Stimulated activated CD4-positive, alpha-beta T cell treated with anti-CD3 and anti-CD28 coated beads, Interleukin-4, amount 100 ng/mL, for 4 hours (primary cell): ENCODE measurements around the gene XIRP2.

Experiments
- DNase-seq, 2 experiments: peaks; one replicate each; pipeline ENCODE4 v3.0.0-alpha.2; 2020

XIRP2 gene

DNA sequence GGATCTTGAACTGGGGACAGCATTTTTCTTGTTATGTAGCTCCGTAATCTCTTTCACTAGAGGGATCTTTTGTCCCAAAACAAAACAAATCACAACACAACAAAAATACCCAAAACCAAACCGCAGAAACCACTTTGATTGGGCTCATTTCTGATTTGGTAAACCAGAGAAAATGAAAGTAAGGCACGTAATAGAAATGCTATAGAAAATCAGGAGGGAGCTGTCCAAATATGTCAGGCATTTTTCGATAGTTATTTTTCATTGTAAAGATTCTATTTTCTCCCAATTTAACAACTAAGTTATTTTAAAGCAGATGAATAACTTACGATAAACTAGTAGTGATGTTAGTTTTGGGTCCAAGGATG is 406.5 kb downstream of the XIRP2 start:
- no peak for DNase-seq

DNA sequence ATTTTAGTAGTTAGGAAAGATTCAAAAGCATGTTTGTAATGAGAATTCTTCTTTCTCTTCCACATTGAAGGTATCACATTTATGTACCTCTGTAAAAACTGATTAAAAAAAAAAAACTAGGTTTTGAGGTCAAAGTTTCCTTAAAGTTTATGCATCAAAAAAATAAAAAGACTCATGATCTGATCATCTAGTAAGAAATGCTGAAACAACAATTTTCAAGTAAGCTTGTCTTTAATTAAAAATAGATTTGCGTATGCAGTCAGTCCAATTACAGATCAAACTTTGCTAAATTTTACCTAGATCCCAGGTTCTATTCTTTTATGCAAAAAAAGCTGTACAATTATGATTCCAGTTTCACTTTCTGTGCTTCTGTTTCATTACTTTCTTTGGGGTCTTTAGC is 409.0 kb downstream of the XIRP2 start:
- DNase-seq: no peak

DNA sequence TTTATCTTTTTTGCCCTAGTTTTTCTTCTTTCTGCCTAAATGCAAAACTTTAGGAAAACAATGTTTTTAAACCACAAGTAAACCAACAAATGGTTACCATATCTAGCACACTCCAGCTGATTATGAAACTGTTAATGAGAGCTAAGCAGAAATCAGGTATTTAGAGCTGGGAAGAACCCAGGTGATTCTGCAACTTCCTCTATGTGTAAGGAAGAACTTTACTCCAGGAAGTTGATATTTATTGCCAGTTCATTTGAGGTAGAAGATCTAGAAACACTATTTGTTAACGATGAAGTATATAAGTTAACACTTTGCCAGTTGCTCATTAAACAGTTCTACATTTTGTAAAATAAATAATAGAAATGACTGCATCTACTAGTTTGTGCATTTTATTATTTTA is 409.7 kb downstream of the XIRP2 start:
- no peak for DNase-seq
